NCI-H2081 (cell line): ENCODE results near the gene EEPD1.
"Not testable (repeated sequence)": the region's sequence is repeated elsewhere in the genome, so short reads cannot be mapped to it uniquely, and the experiment has no call there.

Experiments
- DNase-seq, 2 experiments: peaks; one replicate each; lab custom pipeline; 2025; lab: John Stamatoyannopoulos, UW

EEPD1 gene

GRCh38 chr7:36128448-36129047, 24.5 kb upstream of the EEPD1 start:
- peak; percentile 54 to 69 for DNase-seq

- DNase-seq, result peak in 1 of 2 experiments; percentile 36
These were observed 24.0 kb upstream of the EEPD1 start for GRCh38 chr7:36129048-36129534.

GRCh38 chr7:36130236-36130945, 22.7 kb upstream of the EEPD1 start:
- DNase-seq, result no peak

GRCh38 chr7:36131026-36131425, 22.0 kb upstream of the EEPD1 start:
- DNase-seq, result no peak

- DNase-seq, result no peak
These were observed 21.6 kb upstream of the EEPD1 start for GRCh38 chr7:36131499-36131898.

- DNase-seq, result peak in 1 of 2 experiments; percentile 13
These were observed 21.0 kb upstream of the EEPD1 start for GRCh38 chr7:36132012-36132411.

GRCh38 chr7:36135700-36136099, 17.4 kb upstream of the EEPD1 start:
- DNase-seq, result no peak

GRCh38 chr7:36137258-36137657, 15.8 kb upstream of the EEPD1 start:
- no peak for DNase-seq

- DNase-seq, result no peak
These were observed 15.3 kb upstream of the EEPD1 start for GRCh38 chr7:36137754-36138153.

GRCh38 chr7:36138209-36138608, 14.8 kb upstream of the EEPD1 start:
- DNase-seq, result no peak

- DNase-seq, result no peak
These were observed 11.7 kb upstream of the EEPD1 start for GRCh38 chr7:36141351-36141750.

- DNase-seq, result no peak
These were observed 11.2 kb upstream of the EEPD1 start for GRCh38 chr7:36141850-36142249.

GRCh38 chr7:36144189-36144588, 8.9 kb upstream of the EEPD1 start:
- no peak for DNase-seq

GRCh38 chr7:36145686-36146085, 7.4 kb upstream of the EEPD1 start:
- DNase-seq, result no peak

GRCh38 chr7:36147361-36147760, 5.7 kb upstream of the EEPD1 start:
- no peak for DNase-seq

- DNase-seq, result no peak
These were observed 4.5 kb upstream of the EEPD1 start for GRCh38 chr7:36148422-36149065.

- not testable (repeated sequence) for DNase-seq
These were observed 3.8 kb upstream of the EEPD1 start for GRCh38 chr7:36149240-36149639.

- DNase-seq, result no peak
These were observed 3.2 kb upstream of the EEPD1 start for GRCh38 chr7:36149694-36150452.

GRCh38 chr7:36151921-36152755, 916 bp upstream of the EEPD1 start:
- DNase-seq, result no peak

GRCh38 chr7:36153571-36154097, 580 bp downstream of the EEPD1 start:
- DNase-seq, result no peak
